GM23338 (cell line): ENCODE results near the gene HOXA3. TPM values are rescaled to one million over a fixed set of nuclear protein-coding genes. Genes with fewer than 3 reads are reported as not detected.

ENCODE experiments used
- ATAC-seq: fragments of 200-7000 bp; cut with Tn5 transposase; 3 replicates; pipeline ENCODE4 v1.9.1; 2020
- DNase-seq: peaks from one replicate; pipeline ENCODE4 v3.0.0-alpha.2; 2015; ENCODE audit warnings: low spot score
- H2AFZ ChIP-seq: fragments of 200-600 bp; sonication (generic); 2 replicates; pipeline ENCODE4 v1.8.0; 2016; ENCODE audit warnings: antibody characterized with exemption, mild to moderate bottlenecking, moderate library complexity
- H3F3A ChIP-seq: fragments of 200-600 bp; sonication (generic); replicated peaks from 2 replicates; pipeline ENCODE4 v1.8.0; 2017; ENCODE audit warnings: antibody characterized with exemption, mixed run types, low read depth
- H3K27ac ChIP-seq: fragments of 200-600 bp; sonication (generic); 2 replicates; pipeline ENCODE4 v1.6.1; 2016; ENCODE audit warnings: low read depth
- H3K27me3 ChIP-seq: fragments of 200-600 bp; sonication (generic); 2 replicates; pipeline ENCODE4 v1.8.0; 2016; ENCODE audit warnings: mild to moderate bottlenecking, mixed run types, moderate library complexity; ENCODE audit not compliant: insufficient read depth
- H3K36me3 ChIP-seq: fragments of 200-600 bp; sonication (generic); 2 replicates; pipeline ENCODE4 v1.8.0; 2016; ENCODE audit warnings: mild to moderate bottlenecking; ENCODE audit not compliant: insufficient read depth
- H3K4me1 ChIP-seq: fragments of 200-600 bp; sonication (generic); 2 replicates; pipeline ENCODE4 v1.8.0; 2016; ENCODE audit warnings: mild to moderate bottlenecking, moderate library complexity; ENCODE audit not compliant: insufficient read depth
- H3K4me2 ChIP-seq: fragments of 200-600 bp; sonication (generic); 2 replicates; pipeline ENCODE4 v1.7.1; 2017; ENCODE audit warnings: mixed run types
- H3K4me3 ChIP-seq: fragments of 200-600 bp; sonication (generic); 2 replicates; pipeline ENCODE4 v1.6.1; 2016; ENCODE audit warnings: mixed run types
- H3K79me2 ChIP-seq: fragments of 200-600 bp; sonication (generic); replicated peaks from 2 replicates; pipeline ENCODE4 v1.8.0; 2017; ENCODE audit warnings: mild to moderate bottlenecking; ENCODE audit not compliant: insufficient read depth
- H3K9me2 ChIP-seq: fragments of 200-600 bp; sonication (generic); 2 replicates; pipeline ENCODE4 v1.8.0; 2017; ENCODE audit not compliant: insufficient read depth
- H4K20me1 ChIP-seq: fragments of 200-600 bp; sonication (generic); replicated peaks from 2 replicates; pipeline ENCODE4 v1.8.0; 2017; ENCODE audit warnings: mild to moderate bottlenecking; ENCODE audit not compliant: insufficient read depth
- H3K27ac Mint-ChIP-seq: 2 replicates; pipeline ENCODE4 v1.8.0; 2020; ENCODE audit warnings: inconsistent platforms, mild to moderate bottlenecking, moderate library complexity, mixed read lengths
- H3K27me3 Mint-ChIP-seq: 3 replicates; pipeline ENCODE4 v1.8.0; 2022; ENCODE audit warnings: low read depth, mild to moderate bottlenecking, moderate library complexity, mixed read lengths, inconsistent platforms; ENCODE audit not compliant: insufficient read depth, poor library complexity
- H3K36me3 Mint-ChIP-seq: 3 replicates; pipeline ENCODE4 v1.8.0; 2021; ENCODE audit warnings: low read depth, mild to moderate bottlenecking, inconsistent platforms, moderate library complexity, mixed read lengths
- H3K4me1 Mint-ChIP-seq: 3 replicates; pipeline ENCODE4 v1.8.0; 2020; ENCODE audit warnings: mild to moderate bottlenecking, inconsistent platforms, mixed read lengths
- H3K4me3 Mint-ChIP-seq: 3 replicates; pipeline ENCODE4 v1.8.0; 2021; ENCODE audit warnings: moderate library complexity, mild to moderate bottlenecking, inconsistent platforms, mixed read lengths
- H3K9me3 Mint-ChIP-seq: 3 replicates; pipeline ENCODE4 v1.8.0; 2020; ENCODE audit warnings: moderate library complexity, mild to moderate bottlenecking, inconsistent platforms, mixed read lengths
- CREB1 ChIP-seq: fragments of 250-450 bp; sonication (Bioruptor Pico); IDR thresholded peaks from 2 replicates; pipeline ENCODE4 v1.5.0; 2020; ENCODE audit warnings: low read depth, mild to moderate bottlenecking, moderate library complexity
- CTCF ChIP-seq, 2 experiments: fragments of 200-600 bp in 1 of 2; sonication (generic) in 1 of 2; conservative IDR thresholded peaks; 2 replicates each; pipeline versions ENCODE4 v1.5.1 to v1.6.1; 2016 to 2017; ENCODE audit warnings: antibody characterized with exemption in 2 of 2, low read depth in 2 of 2, mild to moderate bottlenecking in 2 of 2, moderate library complexity in 1 of 2
- EZH2 ChIP-seq: fragments of 200-600 bp; sonication (generic); IDR thresholded peaks from one replicate; pipeline ENCODE4 v1.8.0; 2017; ENCODE audit warnings: antibody characterized with exemption, mild to moderate bottlenecking, low read depth; ENCODE audit not compliant: unreplicated experiment
- EZH2phosphoT487 ChIP-seq: fragments of 200-600 bp; sonication (generic); IDR thresholded peaks from one replicate; pipeline ENCODE4 v1.8.1; 2018; ENCODE audit warnings: antibody characterized with exemption; ENCODE audit not compliant: unreplicated experiment
- ZNF114 ChIP-seq: fragments of 250-450 bp; sonication (Bioruptor Pico); IDR thresholded peaks from 2 replicates; pipeline ENCODE4 v1.5.0; 2020; ENCODE audit warnings: mild to moderate bottlenecking, moderate library complexity
- ZNF331 ChIP-seq: fragments of 250-450 bp; sonication (Bioruptor Pico); IDR thresholded peaks from 2 replicates; pipeline ENCODE4 v1.5.0; 2020; ENCODE audit warnings: low read depth, mild to moderate bottlenecking, moderate library complexity
- polyA plus RNA-seq: library from polyadenylated mRNA; unstranded; fragments of >200 nt; fragmentation: Nextera tagmentation; extraction: Ambion mirVana; gene quantifications from 2 replicates; pipeline ENCODE4 v1.2.1, GENCODE V29; 2016
- total RNA-seq: library from RNA; depleted of rRNA; stranded (reverse); fragments of >200 nt; shearing (Covaris generic); gene quantifications from 2 replicates; pipeline ENCODE4 v1.2.3, GENCODE V29; 2014
- TF ChIP-seq, protein P1 (sequence below): IDR thresholded peaks from one replicate; pipeline ENCODE4 v1.6.1; 2018; ENCODE audit warnings: antibody characterized with exemption; ENCODE audit not compliant: unreplicated experiment

HOXA3 gene
- total and polyA plus RNA-seq, 2 experiments from 2014 or later, result not detected

- no peak for TF ChIP-seq CTCF (conservative IDR thresholded peaks at IDR 0.05; ENCODE audit: low read depth in 2 of 2)
- TF ChIP-seq, protein P1, sequence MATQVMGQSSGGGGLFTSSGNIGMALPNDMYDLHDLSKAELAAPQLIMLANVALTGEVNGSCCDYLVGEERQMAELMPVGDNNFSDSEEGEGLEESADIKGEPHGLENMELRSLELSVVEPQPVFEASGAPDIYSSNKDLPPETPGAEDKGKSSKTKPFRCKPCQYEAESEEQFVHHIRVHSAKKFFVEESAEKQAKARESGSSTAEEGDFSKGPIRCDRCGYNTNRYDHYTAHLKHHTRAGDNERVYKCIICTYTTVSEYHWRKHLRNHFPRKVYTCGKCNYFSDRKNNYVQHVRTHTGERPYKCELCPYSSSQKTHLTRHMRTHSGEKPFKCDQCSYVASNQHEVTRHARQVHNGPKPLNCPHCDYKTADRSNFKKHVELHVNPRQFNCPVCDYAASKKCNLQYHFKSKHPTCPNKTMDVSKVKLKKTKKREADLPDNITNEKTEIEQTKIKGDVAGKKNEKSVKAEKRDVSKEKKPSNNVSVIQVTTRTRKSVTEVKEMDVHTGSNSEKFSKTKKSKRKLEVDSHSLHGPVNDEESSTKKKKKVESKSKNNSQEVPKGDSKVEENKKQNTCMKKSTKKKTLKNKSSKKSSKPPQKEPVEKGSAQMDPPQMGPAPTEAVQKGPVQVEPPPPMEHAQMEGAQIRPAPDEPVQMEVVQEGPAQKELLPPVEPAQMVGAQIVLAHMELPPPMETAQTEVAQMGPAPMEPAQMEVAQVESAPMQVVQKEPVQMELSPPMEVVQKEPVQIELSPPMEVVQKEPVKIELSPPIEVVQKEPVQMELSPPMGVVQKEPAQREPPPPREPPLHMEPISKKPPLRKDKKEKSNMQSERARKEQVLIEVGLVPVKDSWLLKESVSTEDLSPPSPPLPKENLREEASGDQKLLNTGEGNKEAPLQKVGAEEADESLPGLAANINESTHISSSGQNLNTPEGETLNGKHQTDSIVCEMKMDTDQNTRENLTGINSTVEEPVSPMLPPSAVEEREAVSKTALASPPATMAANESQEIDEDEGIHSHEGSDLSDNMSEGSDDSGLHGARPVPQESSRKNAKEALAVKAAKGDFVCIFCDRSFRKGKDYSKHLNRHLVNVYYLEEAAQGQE, result no peak
- no peak for TF ChIP-seq CREB1 (CRISPR knock-in tag)
Observed at GRCh38 chr7:27124096-27124901, 28.1 kb downstream of the HOXA3 start (continued).

DNA sequence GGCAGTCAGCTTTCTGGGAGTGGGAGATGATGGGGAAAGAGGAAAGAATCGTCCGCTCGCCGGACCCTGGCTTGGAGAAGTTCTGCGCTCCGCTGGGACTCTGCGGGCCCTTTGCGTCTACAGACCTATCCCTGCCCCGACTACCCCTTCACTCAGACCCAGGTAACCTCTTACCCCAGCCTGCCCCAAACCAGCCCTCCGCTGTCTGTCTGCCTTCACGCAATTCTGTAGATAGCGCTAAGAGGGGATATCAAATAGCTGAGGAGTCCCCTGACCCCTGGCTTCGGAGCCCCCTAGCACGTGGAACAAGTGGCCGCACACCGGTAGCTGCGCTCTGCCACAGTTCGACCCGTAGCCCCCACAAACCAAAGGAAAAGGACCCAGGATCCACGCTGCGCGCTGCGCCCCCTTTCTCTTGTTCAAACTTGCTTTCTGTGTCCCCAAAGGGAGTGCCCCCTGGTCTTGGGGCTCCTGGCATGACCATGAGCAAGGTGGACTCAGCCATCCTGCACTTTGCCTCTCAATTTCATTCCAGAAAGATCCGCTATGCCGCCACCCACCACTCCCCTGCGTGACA lies 28.8 kb downstream of the HOXA3 start:
- Histone ChIP-seq H3K4me2 (no peak overlapping the region), H2AFZ (no peak overlapping the region), H3K36me3 (no peaks in the 10 kb centered on the region), H3K9me2 (no peaks in the 10 kb centered on the region), H3K4me3 (no peak overlapping the region), H3K27me3 (peaks cover 100% of the 10 kb centered on the region), H4K20me1 (peaks cover 73% of the 10 kb centered on the region), H3K27ac (no peak overlapping the region), H3K79me2 (no peaks in the 10 kb centered on the region), H3F3A (peaks cover 62% of the 10 kb centered on the region), H3K4me1 (peaks cover 14% of the 10 kb centered on the region; the same call in 1 of the 2 replicates)
- ATAC-seq (peak; percentile 53), DNase-seq (peak; percentile 31)
- Mint-ChIP-seq H3K27ac (no peak overlapping the region), H3K27me3 (peaks cover 100% of the 10 kb centered on the region), H3K4me1 (peaks cover 16% of the 10 kb centered on the region), H3K9me3 (peaks cover 6% of the 10 kb centered on the region; the same call in 1 of the 3 replicates), H3K4me3 (no peak overlapping the region), H3K36me3 (no peaks in the 10 kb centered on the region)
- TF ChIP-seq ZNF114 (CRISPR knock-in tag) (no peak), EZH2 (peak; percentile 62)

GRCh38 chr7:27123007-27123476 lies 29.3 kb downstream of the HOXA3 start:
- Histone ChIP-seq H3K36me3 (no peaks in the 10 kb centered on the region), H4K20me1 (peaks cover 71% of the 10 kb centered on the region), H3F3A (peaks cover 62% of the 10 kb centered on the region), H3K4me1 (peaks cover 20% of the 10 kb centered on the region), H2AFZ (no peak overlapping the region), H3K27me3 (peaks cover 100% of the 10 kb centered on the region), H3K4me2 (peak overlapping the region; percentile 42; the same call in 1 of the 2 replicates), H3K79me2 (no peaks in the 10 kb centered on the region), H3K27ac (no peak overlapping the region), H3K9me2 (no peaks in the 10 kb centered on the region), H3K4me3 (no peak overlapping the region)
- H3K4me1 Mint-ChIP-seq, result peaks cover 16% of the 10 kb centered on the region
- peak; percentile 66 for ATAC-seq
- TF ChIP-seq ZNF331 (CRISPR knock-in tag) (no peak), EZH2phosphoT487 (peak; percentile 80), EZH2 (peak; percentile 99)
- no peak overlapping the region for H3K4me3 Mint-ChIP-seq
- no peaks in the 10 kb centered on the region for H3K36me3 Mint-ChIP-seq
- H3K27me3 Mint-ChIP-seq, result peaks cover 100% of the 10 kb centered on the region
- no peak overlapping the region for H3K27ac Mint-ChIP-seq
- peak; percentile 54 for DNase-seq
- H3K9me3 Mint-ChIP-seq, result peaks cover 6% of the 10 kb centered on the region; the same call in 1 of the 3 replicates
